Kidney epithelial cell (primary cell): Measurements from ENCODE around the gene DPP6. TPM values are rescaled to one million over a fixed set of nuclear protein-coding genes. Genes with fewer than 3 reads are reported as not detected.

Experiments used
- DNase-seq: peaks from one replicate; pipeline ENCODE4 v3.0.0-alpha.2; 2010; ENCODE audit warnings: low read depth
- H3K27me3 ChIP-seq: 2 replicates; pipeline ENCODE4 v1.6.0; 2011; ENCODE audit warnings: low read length; ENCODE audit not compliant: control insufficient read depth, insufficient read depth
- H3K36me3 ChIP-seq: 2 replicates; pipeline ENCODE4 v1.5.1; 2011; ENCODE audit warnings: low read length; ENCODE audit not compliant: control insufficient read depth, insufficient read depth
- H3K4me3 ChIP-seq: 2 replicates; pipeline ENCODE4 v1.5.1; 2011; ENCODE audit warnings: low read depth, mild to moderate bottlenecking, control low read depth, low read length
- CTCF ChIP-seq: IDR thresholded peaks from 2 replicates; pipeline ENCODE4 v1.5.1; 2011; ENCODE audit warnings: mild to moderate bottlenecking, moderate library complexity, low read length, control low read depth, inconsistent platforms; ENCODE audit not compliant: insufficient read depth, poor library complexity, severe bottlenecking
- total RNA-seq: library from RNA; depleted of rRNA; stranded (reverse); fragments of >200 nt; gene quantifications from 2 replicates; pipeline ENCODE4 v1.2.3, GENCODE V29; 2015

The DPP6 gene
- total RNA-seq, 1 donor from 2014 or later: 0.84 TPM

DNA sequence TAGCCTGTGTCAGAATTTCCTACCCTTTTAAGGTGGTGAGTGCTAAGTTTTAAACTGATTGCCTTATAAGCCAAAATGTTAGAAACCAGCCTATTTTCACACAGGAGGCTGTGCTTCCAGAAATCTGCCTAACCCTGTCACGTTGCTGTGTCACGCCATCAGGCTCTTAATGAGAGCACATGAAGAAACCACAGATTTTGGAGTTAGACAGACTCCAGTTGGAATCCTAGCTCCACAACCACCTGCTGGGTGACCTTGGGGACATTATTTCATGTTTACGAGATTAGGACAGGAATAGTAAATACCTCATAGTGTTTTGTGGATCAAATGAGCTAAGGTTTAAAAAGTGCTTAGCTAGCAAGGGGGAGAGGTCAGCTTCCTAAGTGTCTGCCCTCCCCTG lies 321.8 kb downstream of the DPP6 start:
- Histone ChIP-seq H3K27me3 (no peaks in the 10 kb centered on the region), H3K4me3 (no peak overlapping the region), H3K36me3 (no peaks in the 10 kb centered on the region)
- TF ChIP-seq CTCF: no peak
- no peak for DNase-seq

DNA sequence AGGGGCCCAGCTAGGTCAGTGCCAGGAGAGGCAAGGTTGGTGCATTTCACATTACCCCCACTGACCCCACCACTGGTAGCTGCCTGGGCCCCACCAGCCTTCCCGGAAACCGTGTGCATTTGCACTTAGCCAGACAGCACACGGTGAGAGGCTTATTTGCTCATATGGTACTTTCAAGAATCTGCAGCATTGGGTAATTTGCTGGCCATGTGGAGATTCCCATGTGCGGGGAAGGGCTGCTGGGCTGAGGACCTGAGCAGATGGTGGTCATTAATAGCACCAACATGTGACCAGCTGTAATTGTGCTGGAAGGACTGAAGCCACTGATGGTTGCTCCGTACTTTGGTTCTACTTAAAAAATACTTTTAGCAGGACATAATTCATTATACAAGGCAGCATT lies 323.8 kb downstream of the DPP6 start:
- no peak for DNase-seq
- Histone ChIP-seq H3K36me3 (no peaks in the 10 kb centered on the region), H3K4me3 (no peak overlapping the region), H3K27me3 (no peaks in the 10 kb centered on the region)
- no peak for TF ChIP-seq CTCF

DNA sequence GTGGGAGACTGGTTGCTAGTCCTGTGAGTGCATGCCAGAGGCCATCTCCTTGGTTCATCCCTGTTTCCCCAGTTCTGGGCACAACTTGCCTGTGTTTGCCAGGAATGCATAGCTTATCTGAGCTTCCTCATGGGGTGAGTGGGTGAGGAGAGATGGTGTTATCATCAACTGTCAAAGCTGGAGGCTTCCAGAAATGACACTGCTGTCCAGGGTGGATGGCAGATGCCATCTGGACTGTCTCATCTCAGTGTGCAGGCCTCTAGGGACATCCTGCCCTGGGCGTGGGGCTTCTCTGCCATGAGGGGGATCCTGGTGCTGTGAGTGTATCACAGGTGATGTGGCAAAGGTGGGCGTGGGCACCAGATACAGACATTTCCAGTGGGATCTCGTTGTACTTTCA lies 328.6 kb downstream of the DPP6 start:
- Histone ChIP-seq H3K4me3 (no peak overlapping the region), H3K36me3 (no peaks in the 10 kb centered on the region), H3K27me3 (no peaks in the 10 kb centered on the region)
- no peak for TF ChIP-seq CTCF
- DNase-seq: no peak

- no peak for TF ChIP-seq CTCF
- H3K27me3 ChIP-seq: no peaks in the 10 kb centered on the region
- no peak for DNase-seq
These were observed 330.8 kb downstream of the DPP6 start for GRCh38 chr7:154383045-154383444.

GRCh38 chr7:154385214-154385613 lies 333.0 kb downstream of the DPP6 start:
- H3K27me3 ChIP-seq: no peaks in the 10 kb centered on the region
- no peak overlapping the region for H3K4me3 ChIP-seq
- no peak for DNase-seq
- no peak for TF ChIP-seq CTCF
- H3K36me3 ChIP-seq: no peaks in the 10 kb centered on the region

More at GRCh38 chr7:154383045-154383444, 330.8 kb downstream of the DPP6 start:
- Histone ChIP-seq H3K4me3 (no peak overlapping the region), H3K36me3 (no peaks in the 10 kb centered on the region)

DNA sequence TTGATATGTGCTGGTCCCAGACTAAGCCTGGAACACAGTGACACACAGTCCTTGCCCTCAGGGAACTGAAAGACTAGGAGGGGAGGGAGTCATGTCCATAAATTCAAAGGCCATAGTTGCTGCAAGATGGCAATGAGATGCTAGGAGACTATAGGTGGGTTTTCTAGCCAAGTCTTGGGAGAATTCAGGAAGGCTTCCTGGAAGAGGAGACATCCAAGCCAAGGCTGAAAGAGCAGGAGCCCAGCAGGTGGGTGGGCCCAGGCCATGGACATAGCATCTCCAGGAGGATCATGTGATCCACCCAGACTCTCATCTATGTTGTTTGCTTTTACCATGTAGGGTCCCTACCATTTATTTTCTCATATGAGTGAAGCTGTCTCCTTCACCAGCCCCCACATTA lies 335.1 kb downstream of the DPP6 start:
- H3K27me3 ChIP-seq: no peaks in the 10 kb centered on the region
- no peaks in the 10 kb centered on the region for H3K36me3 ChIP-seq
- no peak for TF ChIP-seq CTCF

More for the DNA sequence above, 335.1 kb downstream of the DPP6 start:
- no peak overlapping the region for H3K4me3 ChIP-seq
- DNase-seq: no peak
